Left hindlimb (tissue), 1 donor: ENCODE results near the gene SINHCAF.

Source experiments
- DNase-seq: peaks from one replicate; pipeline ENCODE4 v3.0.0-alpha.2; 2018

The SINHCAF gene

DNA sequence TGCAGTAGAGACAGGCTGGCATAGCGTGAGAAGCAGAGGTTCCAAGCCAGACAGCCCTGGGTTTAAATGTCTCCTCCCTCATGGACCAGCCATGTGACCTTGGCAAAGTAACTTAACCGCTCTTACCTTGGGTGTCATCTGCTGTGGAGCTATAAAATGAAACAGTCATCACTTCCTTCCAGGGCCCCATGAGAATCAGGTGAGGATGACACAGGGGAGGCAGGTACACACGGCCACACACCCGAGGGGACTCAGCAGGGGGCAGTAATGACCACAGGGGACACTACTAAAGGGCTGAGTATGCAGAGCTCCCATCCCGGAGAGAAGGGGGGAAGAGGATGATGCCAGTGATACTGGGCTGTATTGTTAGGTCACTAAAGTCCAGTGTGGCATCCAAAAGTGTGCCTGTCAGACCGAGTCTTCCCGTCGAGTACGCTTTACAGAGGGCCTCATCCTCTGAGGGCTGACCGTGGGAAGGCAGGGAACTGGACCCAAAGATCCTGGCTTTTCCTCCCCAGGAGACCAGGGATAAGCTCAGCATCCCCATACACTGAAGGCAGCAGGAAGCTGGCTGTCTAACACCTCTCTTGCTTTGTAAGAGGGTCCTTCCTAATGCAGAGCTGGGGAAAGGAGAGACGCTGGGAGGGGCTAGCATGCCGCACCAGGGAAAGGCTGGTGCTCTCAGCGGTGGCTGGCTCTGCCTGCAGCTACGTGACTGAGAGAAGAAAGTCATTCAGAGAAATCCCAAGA lies 94.2 kb downstream of the SINHCAF start:
- no peak for DNase-seq
